ENCODE results near the gene RALGAPB.

The RALGAPB gene

DNA sequence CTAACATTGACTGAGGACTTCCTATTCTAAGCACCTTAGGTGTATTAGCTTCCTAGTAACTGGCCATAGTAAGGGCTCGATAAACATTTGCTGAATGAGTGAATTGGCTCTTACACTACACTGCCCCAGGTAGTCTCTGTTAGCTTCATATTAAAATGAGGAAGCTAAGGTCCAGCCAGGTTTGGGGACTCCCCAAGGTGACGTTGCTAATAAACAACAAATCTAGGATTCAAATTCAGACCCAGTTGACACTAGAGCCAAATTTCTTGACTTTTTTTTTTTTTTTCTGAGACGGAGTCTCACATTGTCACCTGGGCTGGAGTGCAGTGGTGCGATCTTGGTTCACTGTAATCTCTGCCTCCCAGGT, 145.2 kb downstream of the RALGAPB start:
- TF ChIP-seq, protein P1, sequence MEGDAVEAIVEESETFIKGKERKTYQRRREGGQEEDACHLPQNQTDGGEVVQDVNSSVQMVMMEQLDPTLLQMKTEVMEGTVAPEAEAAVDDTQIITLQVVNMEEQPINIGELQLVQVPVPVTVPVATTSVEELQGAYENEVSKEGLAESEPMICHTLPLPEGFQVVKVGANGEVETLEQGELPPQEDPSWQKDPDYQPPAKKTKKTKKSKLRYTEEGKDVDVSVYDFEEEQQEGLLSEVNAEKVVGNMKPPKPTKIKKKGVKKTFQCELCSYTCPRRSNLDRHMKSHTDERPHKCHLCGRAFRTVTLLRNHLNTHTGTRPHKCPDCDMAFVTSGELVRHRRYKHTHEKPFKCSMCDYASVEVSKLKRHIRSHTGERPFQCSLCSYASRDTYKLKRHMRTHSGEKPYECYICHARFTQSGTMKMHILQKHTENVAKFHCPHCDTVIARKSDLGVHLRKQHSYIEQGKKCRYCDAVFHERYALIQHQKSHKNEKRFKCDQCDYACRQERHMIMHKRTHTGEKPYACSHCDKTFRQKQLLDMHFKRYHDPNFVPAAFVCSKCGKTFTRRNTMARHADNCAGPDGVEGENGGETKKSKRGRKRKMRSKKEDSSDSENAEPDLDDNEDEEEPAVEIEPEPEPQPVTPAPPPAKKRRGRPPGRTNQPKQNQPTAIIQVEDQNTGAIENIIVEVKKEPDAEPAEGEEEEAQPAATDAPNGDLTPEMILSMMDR (IDR thresholded peaks at IDR 0.05; ENCODE audit: control insufficient read depth, extremely low read depth, insufficient read depth), result no peak
- DNase-seq (ENCODE audit: low read depth), result no peak

DNA sequence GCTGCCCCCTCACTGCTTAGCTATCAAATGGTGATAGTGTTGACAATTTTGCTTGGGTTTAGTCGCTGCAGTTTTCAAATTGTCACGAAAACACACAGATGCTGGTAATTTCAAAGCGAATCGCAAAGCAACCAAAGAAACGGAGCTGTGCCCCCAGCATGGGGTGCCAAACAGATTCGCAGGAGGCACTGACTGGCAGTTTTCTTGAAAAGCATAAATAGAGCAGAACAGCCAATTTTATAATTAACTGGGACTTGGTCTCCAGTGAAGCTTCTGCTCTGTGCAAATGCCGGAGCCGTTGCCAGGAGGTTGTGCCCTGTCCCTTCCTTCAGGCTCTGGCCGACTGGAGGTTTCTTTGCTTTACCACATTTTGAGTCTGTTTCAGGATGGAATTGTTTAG, 147.8 kb downstream of the RALGAPB start:
- H3K4me3 ChIP-seq (ENCODE audit: low read depth, low read length), result no peak overlapping the region
- DNase-seq (ENCODE audit: low read depth), result no peak
- TF ChIP-seq, protein P1 (IDR thresholded peaks at IDR 0.05; ENCODE audit: control insufficient read depth, extremely low read depth, insufficient read depth), result no peak

More for the DNA sequence above, 145.2 kb downstream of the RALGAPB start:
- no peak overlapping the region for H3K4me3 ChIP-seq (ENCODE audit: low read depth, low read length)

DNA sequence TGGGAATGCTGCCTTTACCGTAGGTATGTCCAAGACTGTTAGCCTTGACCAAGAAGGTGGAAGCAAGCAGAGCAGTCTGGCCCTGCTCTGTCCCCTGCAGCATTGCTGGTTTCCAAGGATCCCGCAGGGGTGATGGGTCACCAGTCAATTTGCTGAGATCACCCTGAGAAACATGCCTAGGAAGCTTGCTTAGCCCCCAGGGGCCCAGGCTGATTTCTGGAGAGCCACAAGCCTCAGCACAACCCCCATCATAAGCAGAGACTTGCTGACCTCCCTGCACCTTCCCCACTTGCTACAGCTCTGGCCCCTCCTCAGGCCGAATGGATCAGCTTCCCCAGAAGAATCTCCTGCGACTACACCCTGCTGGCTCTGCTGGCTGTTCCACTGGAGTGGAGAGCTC, 150.4 kb downstream of the RALGAPB start:
- TF ChIP-seq, protein P1 (IDR thresholded peaks at IDR 0.05; ENCODE audit: control insufficient read depth, extremely low read depth, insufficient read depth), result no peak
- DNase-seq (ENCODE audit: low read depth), result no peak
- H3K4me3 ChIP-seq (ENCODE audit: low read depth, low read length), result no peak overlapping the region

DNA sequence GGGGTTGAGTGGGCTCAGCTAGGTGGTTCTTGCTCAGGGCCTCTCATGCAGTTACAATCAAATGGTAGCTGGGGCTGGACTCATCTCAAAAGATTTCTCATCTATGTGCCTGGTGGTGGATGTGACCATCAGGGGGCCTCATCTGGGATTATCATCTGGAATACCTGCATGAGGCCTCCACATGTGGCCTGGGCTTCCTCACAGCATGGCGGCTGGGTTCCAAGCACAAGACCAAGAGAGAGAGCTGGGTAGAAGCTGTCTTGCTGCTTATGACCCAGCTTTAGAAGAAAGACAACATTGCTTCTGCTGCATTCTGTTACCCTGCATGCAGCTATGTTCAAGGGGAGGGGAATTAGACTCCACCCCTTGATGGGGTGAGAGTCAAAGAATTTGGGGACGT, 151.4 kb downstream of the RALGAPB start:
- no peak overlapping the region for H3K4me3 ChIP-seq (ENCODE audit: low read depth, low read length)
- TF ChIP-seq, protein P1 (IDR thresholded peaks at IDR 0.05; ENCODE audit: control insufficient read depth, extremely low read depth, insufficient read depth), result no peak
- DNase-seq (ENCODE audit: low read depth), result no peak

DNA sequence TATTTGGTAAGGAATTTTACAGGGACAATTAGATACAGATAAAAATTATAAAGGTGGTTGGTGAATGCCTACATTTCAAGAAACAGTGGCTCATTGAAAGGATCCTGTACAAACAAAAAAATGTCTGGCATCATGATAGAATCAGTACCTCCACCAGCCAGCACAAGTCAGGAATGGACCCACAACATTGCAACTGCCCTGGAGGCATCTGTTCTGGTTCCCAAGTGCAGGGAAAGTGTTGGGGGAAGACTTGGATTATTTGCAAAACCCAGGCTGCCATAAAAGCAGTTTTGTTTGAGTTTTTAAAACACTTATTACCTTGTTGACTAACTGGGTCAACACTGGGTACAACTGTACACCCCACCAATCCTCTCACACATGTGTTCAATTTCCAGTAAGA, 153.3 kb downstream of the RALGAPB start:
- TF ChIP-seq, protein P1 (IDR thresholded peaks at IDR 0.05; ENCODE audit: control insufficient read depth, extremely low read depth, insufficient read depth), result no peak
- no peak for DNase-seq (ENCODE audit: low read depth)
- H3K4me3 ChIP-seq (ENCODE audit: low read depth, low read length), result no peak overlapping the region

DNA sequence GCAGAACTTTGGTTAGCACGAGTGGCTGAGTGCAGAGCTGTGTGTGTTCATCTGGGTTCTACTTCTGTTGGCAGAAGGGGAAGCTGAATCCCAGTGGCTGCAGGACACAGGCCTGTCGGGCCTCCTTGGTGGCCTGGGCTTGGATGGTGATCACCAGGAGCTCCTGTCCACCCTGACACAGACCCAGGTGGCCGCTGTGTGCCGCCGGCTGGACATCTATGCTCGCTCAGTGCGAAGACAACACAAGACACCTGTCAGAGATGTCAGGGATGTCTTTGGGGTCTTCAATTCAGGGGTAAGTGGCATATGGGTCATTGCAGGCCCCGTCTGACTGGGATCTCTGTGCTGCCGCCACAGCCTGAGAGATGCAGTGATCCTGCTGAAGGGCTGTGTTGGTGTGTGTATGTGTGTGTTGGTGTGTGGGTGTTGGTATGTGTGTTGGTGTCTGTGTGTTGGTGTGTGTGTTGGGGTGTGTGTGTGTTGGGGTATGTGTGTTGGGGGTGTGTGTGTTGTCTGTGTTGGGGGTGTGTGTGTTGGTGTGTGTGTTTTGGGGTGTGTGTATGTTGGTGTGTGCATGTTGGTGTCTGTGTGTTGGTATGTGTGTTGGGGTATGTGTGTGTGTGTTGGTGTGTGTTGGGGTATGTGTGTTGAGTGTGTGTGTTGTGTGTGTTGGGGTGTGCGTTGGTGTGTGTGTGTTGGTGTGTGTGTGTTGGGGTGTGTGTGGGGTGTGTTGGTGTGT, 154.4 kb downstream of the RALGAPB start:
- no peak for DNase-seq (ENCODE audit: low read depth)
- no peak overlapping the region for H3K4me3 ChIP-seq (ENCODE audit: low read depth, low read length)
- TF ChIP-seq, protein P1 (IDR thresholded peaks at IDR 0.05; ENCODE audit: control insufficient read depth, extremely low read depth, insufficient read depth), result no peak
